ENCODE data around the gene STX12. TPM values are rescaled to one million over a fixed set of nuclear protein-coding genes. Genes with fewer than 3 reads are reported as not detected.
A peak's percentile ranks its signal among the peaks of the same experiment; 100 is the strongest.
"Not testable (repeated sequence)": the region's sequence is repeated elsewhere in the genome, so short reads cannot be mapped to it uniquely, and the experiment has no call there.

STX12 gene
- total RNA-seq, 1 donor from 2014 or later, result 22.0 TPM

- no peak for TF ChIP-seq CTCF (IDR thresholded peaks at IDR 0.05; ENCODE audit: borderline replicate concordance)
- Histone ChIP-seq H3K27ac (replicated peaks) (peak overlapping the region; percentile 36), H3K4me1 (peaks cover 14% of the 10 kb centered on the region), H3K36me3 (no peaks in the 10 kb centered on the region), H3K27me3 (ENCODE audit: low read depth) (peaks cover 9% of the 10 kb centered on the region), H3K9me3 (replicated peaks) (no peaks in the 10 kb centered on the region), H3K4me3 (no peak overlapping the region)
- no peak for DNase-seq
- intact Hi-C loops (cut with micrococcal nuclease), result no loop called here
Measured at GRCh38 chr1:27868556-27868931, 95.5 kb downstream of the STX12 start.

- no peaks in the 10 kb centered on the region for H3K9me3 ChIP-seq (replicated peaks)
- no peaks in the 10 kb centered on the region for H3K36me3 ChIP-seq
- H3K27ac ChIP-seq (replicated peaks), result peak overlapping the region; percentile 36
- intact Hi-C loops (cut with micrococcal nuclease), result no loop called here
- H3K4me3 ChIP-seq, result no peak overlapping the region
- H3K4me1 ChIP-seq, result peaks cover 13% of the 10 kb centered on the region
- DNase-seq, result peak; percentile 52
- no peak for TF ChIP-seq CTCF (IDR thresholded peaks at IDR 0.05; ENCODE audit: borderline replicate concordance)
- peaks cover 9% of the 10 kb centered on the region for H3K27me3 ChIP-seq (ENCODE audit: low read depth)
Measured at GRCh38 chr1:27868932-27869718, 96.1 kb downstream of the STX12 start.

GRCh38 chr1:27869719-27870085 lies 96.7 kb downstream of the STX12 start:
- intact Hi-C loops (cut with micrococcal nuclease), result no loop called here
- peaks cover 13% of the 10 kb centered on the region for H3K4me1 ChIP-seq
- no peak for DNase-seq
- H3K36me3 ChIP-seq, result no peaks in the 10 kb centered on the region
- peak overlapping the region; percentile 36 for H3K27ac ChIP-seq (replicated peaks)
- no peaks in the 10 kb centered on the region for H3K9me3 ChIP-seq (replicated peaks)
- H3K4me3 ChIP-seq, result no peak overlapping the region
- TF ChIP-seq CTCF (IDR thresholded peaks at IDR 0.05; ENCODE audit: borderline replicate concordance), result no peak
- peaks cover 9% of the 10 kb centered on the region for H3K27me3 ChIP-seq (ENCODE audit: low read depth)

- DNase-seq; H3K9me3 ChIP-seq (replicated peaks); H3K27ac ChIP-seq (replicated peaks); H3K36me3 ChIP-seq; H3K27me3 ChIP-seq (ENCODE audit: low read depth); intact Hi-C loops (cut with micrococcal nuclease); H3K4me3 ChIP-seq: not testable (repeated sequence)
- peaks cover 13% of the 10 kb centered on the region for H3K4me1 ChIP-seq
Measured at GRCh38 chr1:27871076-27871475, 98.1 kb downstream of the STX12 start.

GRCh38 chr1:27872059-27872801 lies 99.2 kb downstream of the STX12 start, which contains the start of gene THEMIS2:
TSS of gene THEMIS2 (plus strand) at chr1:27872544. CDS start at chr1:27872572, 28 bp downstream.
- peak; percentile 75 for DNase-seq
- no peak for TF ChIP-seq CTCF (IDR thresholded peaks at IDR 0.05; ENCODE audit: borderline replicate concordance)
- H3K4me1 ChIP-seq, result peaks cover 13% of the 10 kb centered on the region
- H3K36me3 ChIP-seq, result no peaks in the 10 kb centered on the region
- intact Hi-C loops (cut with micrococcal nuclease), result no loop called here
- H3K4me3 ChIP-seq, result peak within 1 kb of the TSS; percentile 78
- peak within 1 kb of the TSS; percentile 55 for H3K27ac ChIP-seq (replicated peaks)
- peaks cover 9% of the 10 kb centered on the region for H3K27me3 ChIP-seq (ENCODE audit: low read depth)
- H3K9me3 ChIP-seq (replicated peaks), result no peaks in the 10 kb centered on the region
